SW 1271 (cell line): ENCODE results near the gene DPM2.

Source experiments
- DNase-seq, 2 experiments: peaks; one replicate each; lab custom pipeline; 2025; lab: John Stamatoyannopoulos, UW

Gene DPM2

GRCh38 chr9:127936347-127936852 is 1.3 kb downstream of the DPM2 start:
- DNase-seq = no peak

- DNase-seq = no peak
Observed at GRCh38 chr9:127935765-127936221, 1.9 kb downstream of the DPM2 start.

GRCh38 chr9:127934986-127935385 is 2.7 kb downstream of the DPM2 start:
- DNase-seq = no peak

GRCh38 chr9:127934248-127934647 is 3.4 kb downstream of the DPM2 start:
- DNase-seq = no peak

GRCh38 chr9:127931092-127931881 is 6.4 kb downstream of the DPM2 start:
- peak in 1 of 2 experiments; percentile 70 for DNase-seq

- DNase-seq = peak; percentile 73 to 84
Observed at GRCh38 chr9:127930231-127931091, 7.2 kb downstream of the DPM2 start, which contains the start of gene PIP5KL1. TSS of gene PIP5KL1 (minus strand) at chr9:127930777. CDS start at chr9:127930752, 25 bp downstream.

- no peak for DNase-seq
Observed at GRCh38 chr9:127929625-127929979, 8.1 kb downstream of the DPM2 start.

GRCh38 chr9:127928676-127929624 is 8.7 kb downstream of the DPM2 start:
- DNase-seq = no peak

- DNase-seq = no peak
Observed at GRCh38 chr9:127927988-127928675, 9.5 kb downstream of the DPM2 start.

GRCh38 chr9:127927201-127927987 is 10.3 kb downstream of the DPM2 start:
- no peak for DNase-seq

- DNase-seq = no peak
Observed at GRCh38 chr9:127926906-127927200, 10.8 kb downstream of the DPM2 start.

GRCh38 chr9:127925959-127926905 is 11.4 kb downstream of the DPM2 start:
- DNase-seq = no peak

GRCh38 chr9:127924736-127925444 is 12.8 kb downstream of the DPM2 start:
- DNase-seq = no peak

- DNase-seq = peak; percentile 51 to 76
Observed at GRCh38 chr9:127923771-127924170, 13.9 kb downstream of the DPM2 start.

- no peak for DNase-seq
Observed at GRCh38 chr9:127923046-127923445, 14.6 kb downstream of the DPM2 start.

GRCh38 chr9:127921557-127922120 is 16.0 kb downstream of the DPM2 start:
- DNase-seq = peak in 1 of 2 experiments; percentile 51

GRCh38 chr9:127920794-127921193 is 16.9 kb downstream of the DPM2 start:
- DNase-seq = no peak

GRCh38 chr9:127919253-127919815 is 18.3 kb downstream of the DPM2 start:
- DNase-seq = peak; percentile 99 to 100
